ENCODE results near the gene ZNF468.
"Not testable (repeated sequence)": the region's sequence is repeated elsewhere in the genome, so short reads cannot be mapped to it uniquely, and the experiment has no call there.

Gene ZNF468

DNA sequence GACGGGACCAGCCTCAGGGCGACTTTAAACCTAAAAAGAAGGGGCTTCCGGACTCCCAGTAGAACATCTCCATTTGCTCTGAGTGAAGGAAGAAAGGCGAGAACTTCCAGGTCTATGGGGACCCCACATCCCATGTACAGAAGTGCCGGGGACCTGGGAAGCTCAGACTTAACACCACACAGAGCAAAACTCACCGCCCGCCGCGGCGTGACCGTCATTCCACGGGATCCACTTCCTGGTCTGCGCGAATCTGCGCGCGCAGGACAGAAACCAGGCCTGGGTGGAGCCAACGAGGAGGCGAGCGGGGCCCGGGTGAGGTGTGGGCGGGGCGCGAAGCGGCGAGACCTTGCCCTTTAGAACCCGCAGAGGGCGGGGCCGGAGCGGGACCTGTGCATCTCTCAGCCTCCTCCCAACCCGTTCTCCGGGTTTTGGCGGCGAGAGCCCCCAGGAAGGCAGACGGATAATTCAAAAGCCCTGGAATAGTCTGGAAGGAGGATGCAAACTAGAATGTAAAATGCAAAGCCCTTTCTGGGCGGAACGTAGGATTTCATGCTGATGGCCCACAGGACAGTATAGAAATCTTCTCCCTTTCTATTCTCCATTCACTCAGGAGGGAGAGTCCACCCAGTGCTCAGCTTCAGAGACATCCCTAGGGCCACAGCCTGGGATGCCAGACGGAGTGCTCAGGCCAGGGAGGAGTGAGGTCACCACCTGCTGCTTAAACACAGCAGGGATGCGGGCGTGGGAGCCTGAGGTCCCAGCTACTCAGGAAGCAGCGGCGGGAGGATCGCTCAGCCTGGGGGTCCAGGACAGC, at the start of gene ZNF468:
ZNF468 (minus strand) TSS at position 242 of the 814 bp plus-strand sequence. CDS start 3,347 bp downstream, outside the sequence.
- peak; percentile 34 for DNase-seq (ENCODE audit: low read depth)

DNA sequence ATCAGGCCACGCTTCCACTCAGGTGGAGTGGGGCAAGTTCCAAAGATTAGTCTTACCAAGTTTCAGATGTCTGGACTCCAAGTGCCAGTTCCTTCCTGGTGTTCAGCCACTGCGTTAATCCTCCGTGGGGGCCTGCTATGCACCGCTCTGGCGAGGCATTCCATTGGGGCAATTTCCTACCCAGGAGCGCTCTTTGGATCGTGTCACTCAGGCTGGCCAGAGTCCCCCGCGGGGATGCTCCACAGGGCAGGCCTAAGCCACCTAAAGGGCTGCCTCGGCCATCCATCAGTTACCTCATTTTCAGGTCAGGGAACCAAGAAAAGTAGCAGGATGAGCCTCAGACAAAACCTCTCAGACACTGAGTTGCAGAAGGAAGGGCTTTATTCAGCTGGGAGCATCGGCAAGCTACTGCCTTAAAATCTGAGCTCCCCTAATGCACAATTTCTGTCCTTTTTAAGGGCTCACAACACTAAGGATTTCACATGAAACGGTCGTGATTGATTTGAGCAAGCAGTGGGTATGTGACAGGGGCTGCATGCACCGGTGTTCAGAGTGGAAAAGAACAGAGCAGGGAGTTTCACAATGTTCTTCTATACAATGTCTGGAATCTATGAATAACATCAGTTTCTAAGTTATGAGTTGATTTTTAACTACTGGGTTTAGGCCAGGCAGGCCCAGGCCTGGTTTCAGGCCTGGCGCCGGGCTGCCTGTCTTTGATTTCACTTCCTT, 46.8 kb upstream of the ZNF468 start:
- not testable (repeated sequence) for DNase-seq (ENCODE audit: low read depth)

DNA sequence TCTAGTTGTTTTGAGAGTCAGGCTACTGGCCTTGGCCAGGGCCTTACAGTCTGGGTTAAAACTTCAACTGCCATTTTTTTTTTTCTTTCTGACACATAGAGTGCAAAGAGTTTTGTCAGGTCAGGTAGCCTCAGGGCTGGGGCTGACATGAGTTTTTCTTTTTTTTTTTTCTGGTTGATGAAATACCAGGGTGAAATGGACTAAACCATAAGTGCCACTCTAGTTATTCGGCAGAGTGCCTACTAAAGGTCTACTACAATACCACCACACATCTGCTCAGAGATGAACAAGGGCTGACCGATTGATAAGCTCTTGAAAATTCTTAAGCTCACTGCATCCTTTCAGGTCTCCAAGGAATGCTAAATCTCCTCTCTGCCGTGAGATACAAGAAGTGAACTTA, 44.4 kb upstream of the ZNF468 start:
- no peak for DNase-seq (ENCODE audit: low read depth)

DNA sequence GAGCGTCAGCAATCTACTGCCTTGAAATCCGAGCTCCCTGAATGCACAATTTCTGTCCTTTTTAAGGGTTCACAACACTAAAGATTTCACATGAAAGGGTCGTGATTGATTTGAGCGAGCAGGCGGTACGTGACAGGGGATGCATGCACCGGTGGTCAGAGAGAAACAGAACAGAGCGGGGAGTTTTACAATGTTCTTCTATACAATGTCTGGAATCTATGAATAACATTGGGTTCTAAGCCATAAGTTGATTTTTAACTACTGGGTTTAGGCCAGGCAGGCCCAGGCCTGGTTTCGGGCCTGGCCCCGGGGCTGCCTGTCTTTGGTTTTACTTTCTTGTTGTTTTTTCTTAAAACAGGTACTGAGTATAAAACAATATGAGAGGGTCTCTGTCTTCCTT, 41.2 kb upstream of the ZNF468 start:
- DNase-seq (ENCODE audit: low read depth), result not testable (repeated sequence)

DNA sequence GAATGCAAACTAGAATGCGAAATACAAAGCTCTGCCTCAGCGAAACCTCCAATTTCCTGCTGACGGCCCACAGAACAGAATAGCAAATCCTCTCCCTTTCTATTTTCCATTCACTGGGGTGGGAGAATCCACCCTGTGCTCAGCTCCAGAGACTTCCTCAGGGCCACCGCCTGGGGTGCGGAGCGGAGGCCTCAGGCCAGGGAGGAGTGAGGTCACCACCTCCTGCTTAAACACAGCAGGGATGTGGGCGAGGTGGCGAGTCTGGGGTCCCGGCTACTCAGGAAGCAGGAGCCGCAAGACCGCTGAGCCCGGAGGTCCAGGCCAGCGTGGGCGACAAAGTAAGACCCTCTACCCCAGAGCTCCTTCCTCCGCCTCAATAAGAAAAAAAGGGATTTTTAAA, 40.7 kb upstream of the ZNF468 start:
- no peak for DNase-seq (ENCODE audit: low read depth)

DNA sequence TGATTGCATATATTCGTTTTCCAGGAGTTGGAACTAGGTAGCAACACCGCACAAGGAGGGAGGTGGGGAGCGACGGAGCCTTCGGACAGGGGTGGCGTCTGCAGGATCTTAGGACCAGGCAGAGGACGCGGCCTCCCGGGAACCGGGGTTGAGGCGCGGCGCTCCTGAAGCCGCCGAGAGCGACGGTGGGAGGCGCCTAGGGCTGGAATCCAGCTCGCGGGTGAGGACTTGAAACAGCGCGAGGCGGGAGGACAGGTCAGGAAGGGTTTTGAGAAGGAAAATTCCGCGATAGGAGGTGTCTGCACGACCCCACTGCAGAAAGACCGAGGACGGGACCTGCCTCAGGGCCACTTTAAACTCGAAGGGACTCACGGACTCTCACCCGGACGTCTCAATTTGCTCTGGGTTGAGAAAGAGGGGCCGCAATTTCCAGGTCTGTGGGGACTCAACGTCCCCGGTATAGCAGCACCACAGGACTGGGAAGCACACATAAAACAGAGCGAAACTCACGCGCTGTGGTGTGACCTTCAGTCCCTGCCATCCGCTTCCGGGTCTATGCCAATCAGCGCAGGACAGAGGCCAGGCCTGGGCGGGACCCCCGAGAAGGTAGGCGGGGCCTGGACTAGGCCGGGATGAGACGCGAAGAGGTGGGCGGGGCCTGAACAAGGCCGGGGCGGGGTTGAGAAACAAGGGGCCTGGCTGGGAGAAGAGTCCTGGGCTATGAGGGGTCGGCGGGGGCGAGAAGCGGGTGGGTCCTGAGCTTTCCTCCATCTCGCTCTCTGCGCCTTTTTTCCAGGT, 39.9 kb upstream of the ZNF468 start, which contains the start of gene ZNF320:
ZNF320 (minus strand) TSS at position 498 of the 798 bp plus-strand sequence. CDS start 7,380 bp downstream, outside the sequence.
- peak; percentile 77 for DNase-seq (ENCODE audit: low read depth)

DNA sequence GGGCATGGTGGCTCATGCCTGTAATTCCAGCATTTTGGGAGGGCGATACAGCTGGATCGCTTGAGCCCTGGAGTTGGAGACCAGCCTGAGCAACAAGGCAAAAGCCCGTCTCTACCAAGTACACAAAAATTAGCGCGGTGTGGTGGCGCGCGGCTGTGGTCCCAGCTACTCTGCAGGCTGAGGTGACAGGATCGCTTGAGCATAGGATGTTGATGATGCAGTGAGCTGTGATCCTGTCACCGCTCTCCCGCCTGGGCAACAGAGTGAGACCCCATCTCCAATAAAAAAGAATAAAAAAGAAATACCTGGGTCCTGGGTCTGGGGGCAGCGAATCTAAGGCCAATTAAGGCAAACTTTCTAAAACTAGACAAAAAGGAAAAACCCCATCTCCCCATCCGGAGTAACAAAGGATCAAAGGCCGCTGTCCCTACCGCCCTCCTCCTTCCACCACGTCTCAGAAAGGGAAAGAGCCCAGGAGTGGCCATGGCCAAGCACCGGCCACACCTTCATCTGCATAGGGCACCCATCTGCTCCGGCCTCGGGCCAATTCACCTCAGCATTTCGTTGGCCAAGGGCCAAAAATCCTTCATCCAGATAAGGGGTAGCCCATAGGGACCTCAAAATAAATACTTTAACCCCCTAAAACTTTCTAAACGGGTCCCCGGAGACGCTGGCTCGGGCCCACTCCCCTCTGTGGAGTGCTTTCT, 39.2 kb upstream of the ZNF468 start:
- no peak for DNase-seq (ENCODE audit: low read depth)

DNA sequence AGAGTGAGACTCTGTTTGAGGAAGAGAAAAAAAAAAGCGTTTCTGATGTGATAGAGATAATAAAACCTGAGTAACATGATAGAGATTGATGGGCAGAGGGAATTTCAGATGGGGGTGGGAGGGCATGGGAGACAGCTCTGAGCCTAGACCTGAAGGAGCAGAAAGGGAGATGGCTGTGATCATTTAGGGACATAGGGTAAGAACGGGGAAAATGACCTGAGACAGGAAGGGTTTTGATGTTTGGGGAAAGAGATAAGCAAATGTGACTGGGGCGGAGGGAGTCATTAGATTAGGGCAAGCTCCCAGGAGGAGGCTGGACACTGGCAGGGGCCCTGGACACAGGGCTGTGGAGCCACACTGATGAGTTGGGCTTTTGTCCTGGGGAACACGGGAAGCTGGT, 33.9 kb upstream of the ZNF468 start:
- no peak for DNase-seq (ENCODE audit: low read depth)

DNA sequence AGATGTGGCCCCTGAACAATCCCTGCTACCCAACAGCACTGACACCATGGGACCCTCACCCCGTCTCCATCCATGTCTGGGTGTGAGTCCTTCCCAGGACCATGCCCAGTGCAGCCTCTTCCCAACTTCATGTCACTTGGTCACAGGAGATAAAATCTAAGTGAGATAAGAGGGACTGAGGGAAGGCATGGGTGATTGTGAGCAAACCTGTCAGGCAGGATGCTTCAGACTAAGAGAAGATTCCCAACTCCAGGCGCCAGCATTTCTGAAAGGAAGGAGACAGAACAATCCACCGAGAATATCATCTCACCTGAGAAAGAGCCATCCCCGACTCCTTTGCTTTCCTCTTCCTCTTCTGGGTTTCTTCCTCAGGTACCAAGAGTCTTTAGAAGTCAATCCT, 32.5 kb upstream of the ZNF468 start:
- DNase-seq (ENCODE audit: low read depth), result no peak

DNA sequence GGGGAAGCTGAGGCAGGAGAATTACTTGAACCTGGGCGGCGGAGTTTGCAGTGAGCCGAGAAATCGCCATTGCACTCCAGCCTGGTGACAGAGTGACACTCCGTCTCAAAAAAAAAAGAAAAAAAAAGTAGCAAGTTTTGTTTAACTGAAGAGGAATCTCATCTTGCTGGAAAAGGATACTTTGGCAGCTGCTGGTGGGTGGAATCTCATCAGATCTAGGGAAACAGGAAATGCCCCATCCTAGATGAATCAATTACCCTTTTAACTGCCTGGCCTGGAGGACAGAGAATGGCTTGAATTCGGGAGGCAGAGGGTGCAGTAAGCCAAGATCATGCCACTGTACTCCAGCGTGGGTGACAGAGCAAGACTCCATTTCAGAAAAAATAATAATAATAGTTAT, 31.7 kb upstream of the ZNF468 start:
- DNase-seq (ENCODE audit: low read depth), result no peak

DNA sequence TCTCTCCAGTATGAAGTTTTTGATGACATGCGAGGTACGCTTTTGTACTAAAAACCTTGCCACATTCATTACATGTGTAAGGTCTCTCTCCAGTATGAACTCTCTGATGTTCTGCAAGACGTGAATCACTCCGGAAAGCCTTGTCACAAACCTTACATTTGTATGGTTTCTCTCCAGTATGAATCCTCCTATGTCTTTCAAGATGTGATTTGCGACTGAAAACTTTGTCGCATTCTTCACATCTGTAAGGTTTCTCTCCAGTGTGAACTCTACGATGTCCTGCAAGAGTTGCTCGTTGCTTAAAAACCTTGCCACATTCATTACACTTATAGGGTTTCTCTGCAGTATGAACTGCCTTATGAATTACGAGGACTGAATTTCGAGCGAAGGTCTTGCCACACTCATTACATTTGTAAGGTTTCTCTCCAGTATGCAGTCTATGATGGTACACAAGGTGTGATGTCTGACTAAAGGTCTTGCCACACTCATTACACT, 23.5 kb upstream of the ZNF468 start:
- DNase-seq (ENCODE audit: low read depth), result no peak

DNA sequence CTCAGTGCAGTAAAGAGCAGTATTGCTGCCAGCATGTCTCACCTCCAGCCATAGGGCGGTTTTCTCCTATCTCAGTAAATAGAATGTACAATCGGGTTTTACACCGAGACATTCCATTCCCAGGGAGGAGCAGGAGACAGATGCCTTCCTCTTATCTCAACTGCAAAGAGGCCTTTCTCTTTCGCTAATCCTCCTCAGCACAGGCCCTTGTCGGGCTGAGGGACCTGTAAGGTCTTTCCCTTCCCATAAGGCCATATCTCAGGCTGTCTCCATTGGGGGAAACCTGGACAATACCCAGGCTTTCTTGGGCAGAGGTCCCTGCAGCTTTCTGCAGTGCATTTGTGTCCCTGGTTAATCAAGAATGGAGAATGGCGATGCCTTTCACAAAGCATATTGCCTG, 15.6 kb upstream of the ZNF468 start:
- not testable (repeated sequence) for DNase-seq (ENCODE audit: low read depth)

DNA sequence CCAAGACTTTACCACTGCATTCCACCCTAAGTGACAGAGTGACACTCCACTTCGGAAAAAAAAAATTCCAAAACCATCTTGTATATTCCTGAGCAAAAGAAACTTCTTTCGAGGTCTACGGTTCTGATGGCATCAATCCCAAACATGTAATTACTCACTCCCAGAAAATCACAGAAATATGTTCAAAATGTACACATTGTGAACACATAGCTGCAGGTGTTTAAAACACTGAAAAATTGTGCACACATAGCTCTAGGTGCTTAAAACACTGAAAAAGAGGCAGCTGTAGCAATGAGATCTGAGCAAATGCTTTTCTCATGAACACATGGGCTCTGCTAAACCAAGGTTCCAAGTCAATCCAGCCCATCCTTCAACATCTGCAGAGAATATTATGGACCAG, 14.0 kb upstream of the ZNF468 start:
- DNase-seq (ENCODE audit: low read depth), result no peak

DNA sequence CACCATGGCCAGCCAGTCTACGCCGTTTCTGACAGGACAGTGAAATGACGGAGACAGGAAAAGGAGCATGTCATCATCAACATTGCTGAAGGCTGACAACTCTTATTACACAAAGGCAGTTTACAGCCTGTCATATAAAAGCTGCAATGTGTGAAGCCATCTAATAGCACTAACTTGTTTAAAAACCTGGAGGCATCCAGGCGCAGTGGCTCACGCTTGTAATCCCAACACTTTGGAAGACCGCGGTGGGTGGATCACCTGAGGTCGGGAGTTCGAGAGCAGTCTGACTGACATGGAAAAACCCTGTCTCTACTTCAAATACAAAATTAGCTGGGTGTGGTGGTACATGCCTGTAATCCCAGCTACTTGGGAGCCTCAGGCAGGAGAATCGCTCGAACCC, 10.6 kb upstream of the ZNF468 start:
- not testable (repeated sequence) for DNase-seq (ENCODE audit: low read depth)

DNA sequence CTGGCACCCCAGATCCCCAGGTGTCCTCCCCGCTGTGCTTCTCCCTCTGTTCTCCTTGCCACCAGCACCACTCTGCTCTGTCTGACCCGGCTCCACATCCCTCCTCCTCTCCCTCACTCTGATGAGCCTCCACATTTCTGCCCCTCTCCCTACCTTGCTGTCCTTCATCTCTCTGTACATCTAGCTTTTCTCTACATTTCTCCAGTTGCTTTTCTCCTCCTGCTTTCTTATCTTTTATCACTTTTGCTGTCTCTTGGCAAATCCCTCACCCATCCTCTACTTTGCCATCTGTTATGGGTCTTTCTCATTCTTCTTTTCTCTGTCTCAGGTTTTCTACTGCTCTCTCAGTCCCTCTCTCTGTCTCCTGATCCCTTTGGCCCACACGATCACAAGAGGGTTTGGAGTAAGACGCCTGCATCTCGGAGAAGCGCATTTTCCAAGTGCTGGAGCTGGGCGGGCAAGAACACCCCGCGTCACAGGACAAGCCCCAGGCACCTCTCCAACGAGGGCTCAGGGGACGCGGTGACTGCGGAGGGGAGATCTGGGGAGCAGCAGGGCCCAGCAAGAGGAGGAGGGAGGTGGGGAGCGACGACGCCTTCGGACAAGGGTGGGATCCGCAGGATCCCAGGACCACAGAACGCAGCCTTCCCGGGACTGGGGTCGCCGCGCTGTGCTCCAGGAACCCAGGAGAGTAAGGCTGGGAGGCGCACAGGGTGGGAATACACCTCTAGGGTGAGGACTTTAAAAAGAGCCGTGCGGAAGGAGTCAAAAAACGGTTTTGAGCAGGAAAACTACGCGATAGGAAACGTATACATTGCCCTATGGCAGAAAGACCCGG, 660 bp downstream of the ZNF468 start:
- DNase-seq (ENCODE audit: low read depth), result not testable (repeated sequence)

DNA sequence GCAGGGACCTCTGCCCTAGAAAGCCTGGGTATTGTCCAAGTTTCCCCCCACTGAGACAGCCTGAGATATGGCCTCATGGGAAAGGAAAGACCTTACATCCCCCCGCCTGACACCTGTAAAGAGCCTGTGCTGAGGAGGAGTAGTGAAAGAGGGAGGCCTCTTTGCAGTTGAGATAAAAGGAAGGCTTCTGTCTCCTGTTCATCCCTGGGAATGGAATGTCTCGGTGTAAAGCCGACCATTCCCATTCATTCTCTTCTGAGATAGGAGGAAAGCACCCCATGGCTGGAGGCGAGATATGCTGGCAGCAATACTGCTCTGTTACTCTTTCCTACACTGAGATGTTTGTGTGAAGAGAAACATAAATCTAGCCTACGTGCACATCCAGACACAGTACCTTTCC, 10.1 kb downstream of the ZNF468 start:
- DNase-seq (ENCODE audit: low read depth), result not testable (repeated sequence)

DNA sequence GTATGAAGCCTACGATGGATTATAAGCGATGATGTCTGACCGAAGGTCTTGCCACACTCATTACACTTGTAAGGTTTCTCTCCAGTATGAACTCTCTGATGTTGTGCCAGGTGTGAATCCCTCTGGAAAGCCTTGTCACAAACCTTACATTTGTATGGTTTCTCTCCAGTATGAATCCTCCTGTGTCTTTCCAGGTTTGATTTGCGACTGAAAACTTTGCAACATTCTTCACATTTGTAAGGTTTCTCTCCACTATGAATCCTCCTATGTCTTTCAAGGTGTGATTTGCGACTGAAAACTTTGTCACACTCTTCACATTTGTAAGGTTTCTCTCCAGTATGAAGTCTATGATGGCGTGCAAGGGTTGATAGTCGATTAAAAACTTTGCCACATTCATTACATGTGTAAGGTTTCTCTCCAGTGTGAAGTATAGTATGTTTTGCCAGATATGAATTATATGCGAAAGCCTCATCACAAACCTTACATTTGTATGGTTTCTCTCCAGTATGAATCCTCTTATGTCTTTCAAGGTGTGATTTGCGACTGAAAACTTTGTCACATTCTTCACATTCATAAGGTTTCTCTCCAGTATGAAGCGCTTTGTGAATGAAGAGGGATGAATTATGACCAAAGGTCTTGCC, 16.5 kb downstream of the ZNF468 start:
- DNase-seq (ENCODE audit: low read depth), result not testable (repeated sequence)

DNA sequence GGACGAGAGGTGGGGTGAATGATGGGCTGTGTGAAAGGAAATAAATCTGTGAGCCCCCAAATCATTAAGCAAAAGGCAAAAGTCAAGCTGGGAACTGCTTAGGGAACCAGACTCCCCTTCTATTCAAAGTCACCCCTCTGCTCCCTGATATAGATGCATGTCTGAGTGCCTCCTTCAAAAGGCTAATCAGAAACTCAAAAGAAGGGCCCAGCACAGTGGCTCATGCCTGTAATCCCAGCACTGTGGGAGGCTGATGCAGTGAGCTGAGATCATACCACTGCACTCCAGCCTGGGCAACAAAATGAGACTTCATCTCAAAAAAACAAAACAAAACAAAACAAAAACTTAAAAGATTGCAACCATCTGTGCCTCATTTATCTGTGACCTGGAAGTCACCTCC, 23.1 kb downstream of the ZNF468 start:
- not testable (repeated sequence) for DNase-seq (ENCODE audit: low read depth)

DNA sequence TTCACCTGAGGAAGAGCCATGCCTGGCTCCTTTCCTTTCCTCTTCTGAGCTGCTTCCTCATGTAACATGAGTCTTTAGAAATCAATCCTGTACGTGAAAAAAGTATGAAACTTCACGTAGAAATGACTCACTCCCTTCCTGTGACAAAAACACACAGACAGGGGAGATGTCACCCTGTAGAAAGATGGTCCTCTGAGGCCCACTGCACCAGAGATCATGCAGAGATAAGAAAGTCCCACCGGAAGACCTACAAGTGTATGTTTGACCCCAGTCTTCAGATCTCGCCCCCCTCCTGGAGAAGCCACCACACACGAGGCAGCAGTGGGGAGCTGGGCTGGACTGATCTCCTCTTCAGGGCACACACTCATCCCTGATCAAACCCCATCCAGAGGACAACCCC, 23.9 kb downstream of the ZNF468 start:
- not testable (repeated sequence) for DNase-seq (ENCODE audit: low read depth)

DNA sequence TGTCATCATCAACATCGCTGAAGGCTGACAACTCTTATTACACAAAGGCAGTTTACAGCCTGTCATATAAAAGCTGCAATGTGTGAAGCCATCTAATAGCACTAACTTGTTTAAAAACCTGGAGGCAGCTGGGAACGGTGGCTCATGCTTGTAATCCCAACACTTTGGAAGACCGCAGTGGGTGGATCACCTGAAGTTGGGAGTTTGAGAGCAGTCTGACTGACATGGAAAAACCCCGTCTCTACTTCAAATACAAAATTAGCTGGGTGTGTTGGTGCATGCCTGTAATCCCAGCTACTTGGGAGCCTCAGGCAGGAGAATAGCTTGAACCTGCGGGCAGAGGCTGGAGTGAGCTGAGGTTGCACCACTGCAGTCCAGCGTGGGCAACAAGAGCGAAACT, 27.6 kb downstream of the ZNF468 start:
- DNase-seq (ENCODE audit: low read depth), result not testable (repeated sequence)
